HG02798 (cell line): ENCODE data around the gene RHOB.
"Not testable (repeated sequence)": the region's sequence is repeated elsewhere in the genome, so short reads cannot be mapped to it uniquely, and the experiment has no call there.

Source experiments
- ATAC-seq: cut with Tn5 transposase; IDR thresholded peaks from one replicate; pipeline ENCODE4 v1.9.1; 2021; ENCODE audit warnings: mild to moderate bottlenecking; ENCODE audit not compliant: unreplicated experiment, poor library complexity

The RHOB gene

DNA sequence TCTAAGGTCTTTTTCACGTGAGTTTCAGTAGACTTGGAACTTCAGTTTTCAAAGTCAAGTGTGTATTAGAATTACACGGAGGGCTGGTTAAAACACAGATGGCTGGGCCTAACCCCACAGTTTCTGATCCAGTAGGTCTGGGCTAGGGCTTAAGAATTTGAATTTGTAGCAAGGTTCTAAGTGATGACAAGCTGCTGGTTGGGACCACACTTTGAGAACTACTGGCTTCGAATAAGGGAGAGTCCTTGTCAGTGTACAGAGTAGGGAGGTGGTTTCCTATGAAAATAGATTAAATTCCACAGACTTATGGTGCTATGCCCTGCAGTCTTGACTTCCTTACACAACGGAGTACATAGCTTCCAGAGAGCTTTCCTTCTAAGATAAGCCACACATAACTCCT, 4.5 kb downstream of the RHOB start:
- ATAC-seq = no peak

GRCh38 chr2:20451761-20452499, 5.1 kb downstream of the RHOB start:
- no peak for ATAC-seq

DNA sequence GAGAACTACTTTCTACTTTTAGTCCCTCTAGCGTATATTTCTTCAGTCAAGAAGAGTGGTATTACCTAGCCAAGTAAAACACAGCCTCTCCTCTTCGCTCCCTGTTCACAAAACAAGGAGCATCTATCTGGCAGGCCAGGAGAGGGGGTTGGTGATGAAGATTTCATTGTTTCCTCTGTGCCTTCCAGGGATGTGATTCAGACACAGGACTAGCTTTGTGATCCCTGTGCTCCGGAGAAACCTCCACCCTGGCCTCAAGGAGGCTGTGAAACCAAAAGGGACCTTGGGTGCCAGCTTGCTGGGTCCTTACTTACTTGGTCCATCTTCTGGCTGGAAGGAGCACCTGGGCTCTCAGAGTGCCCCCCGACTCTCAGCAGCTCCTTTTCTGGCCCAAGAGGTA, 5.7 kb downstream of the RHOB start:
- ATAC-seq = no peak

GRCh38 chr2:20453087-20453486, 6.2 kb downstream of the RHOB start:
- ATAC-seq = no peak

DNA sequence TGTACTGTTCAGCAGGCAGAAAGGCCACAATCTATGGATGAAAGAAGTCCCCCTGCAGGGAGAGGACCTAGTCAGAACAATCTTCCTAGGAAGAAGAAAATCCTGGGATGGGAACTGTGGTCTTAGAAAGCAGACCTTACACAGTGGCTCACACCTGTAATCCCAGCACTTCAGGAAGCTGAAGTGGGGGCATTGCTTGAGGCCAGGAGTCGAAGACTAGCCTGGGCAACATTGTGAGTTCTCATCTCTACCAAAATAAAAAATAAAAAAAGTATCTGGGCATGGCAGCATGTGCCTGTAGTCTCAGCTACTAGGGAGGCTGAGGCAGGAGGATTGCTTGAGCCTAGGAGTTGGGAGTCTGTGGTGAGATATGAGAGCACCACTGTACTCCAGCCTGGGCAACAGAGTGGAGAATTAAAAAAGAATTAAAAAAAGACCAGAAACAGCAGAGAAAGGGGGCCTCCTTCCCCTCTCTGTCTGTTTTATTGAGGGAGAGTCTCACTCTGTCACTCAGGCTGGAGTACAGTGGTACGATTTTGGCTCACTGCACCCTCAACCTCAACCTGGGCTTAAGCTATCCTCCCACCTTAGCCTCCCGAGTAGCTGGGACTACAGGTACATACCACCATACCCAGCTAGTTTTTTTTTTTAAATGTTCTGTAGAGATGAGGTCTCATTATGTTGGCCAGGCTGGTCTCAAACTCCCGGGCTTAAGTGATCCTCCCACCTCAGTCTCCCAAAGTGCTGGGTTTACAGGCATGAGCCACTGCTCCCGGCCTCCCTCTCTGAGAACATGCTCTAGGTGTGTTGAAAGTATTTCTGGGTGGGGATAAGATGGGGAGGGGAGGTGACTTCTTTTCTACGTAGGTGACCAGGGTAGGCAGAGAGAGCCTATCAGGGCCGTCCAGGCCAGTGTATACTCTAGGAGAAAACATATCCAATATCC, 7.4 kb downstream of the RHOB start:
- no peak for ATAC-seq

DNA sequence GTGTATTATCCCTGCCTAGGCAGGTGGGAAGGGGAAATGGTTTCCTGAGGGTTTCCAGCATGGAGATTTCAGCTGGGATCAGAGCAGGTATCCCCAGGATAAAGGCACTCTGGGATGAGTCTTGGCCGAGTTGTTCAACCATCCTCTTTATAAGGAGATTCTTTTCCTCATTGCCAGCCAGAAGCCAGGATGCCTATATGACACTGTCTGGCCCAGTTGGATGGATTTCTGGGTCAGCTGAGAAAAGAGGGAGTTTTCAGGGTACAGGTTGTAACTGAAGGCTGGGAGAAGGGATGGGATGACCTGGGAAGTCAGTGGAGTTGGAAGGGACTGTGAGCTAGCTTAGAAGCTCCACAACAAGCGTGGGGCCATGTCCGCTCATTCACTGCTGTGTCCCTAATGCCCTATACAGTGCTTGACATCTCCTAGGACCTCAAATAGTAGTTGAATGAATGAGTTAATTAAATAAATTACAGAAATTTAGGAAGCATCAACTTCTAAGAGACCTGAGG, 8.3 kb downstream of the RHOB start:
- no peak for ATAC-seq

DNA sequence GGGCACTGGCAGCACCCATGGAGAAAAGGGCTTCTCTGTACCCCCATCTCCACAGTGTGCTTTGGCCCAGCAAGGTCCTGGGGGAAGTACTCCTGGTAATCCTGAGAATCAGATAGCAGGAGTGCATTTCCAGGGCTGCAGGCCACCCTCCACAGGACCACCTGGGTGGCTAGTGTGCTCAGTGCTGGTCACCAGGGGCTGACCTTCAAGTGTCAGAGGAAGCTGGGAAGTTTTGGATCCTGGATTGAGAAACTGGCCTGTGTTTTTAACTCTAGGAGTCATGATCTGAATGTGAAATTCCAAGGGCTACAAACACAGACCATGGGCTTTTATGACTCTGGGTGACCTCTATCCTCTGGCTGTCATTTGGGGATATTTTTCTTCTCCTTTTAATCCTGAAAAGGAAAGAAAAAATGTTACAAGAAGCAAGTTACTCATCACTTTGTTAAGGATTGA, 9.3 kb downstream of the RHOB start:
- ATAC-seq = no peak

DNA sequence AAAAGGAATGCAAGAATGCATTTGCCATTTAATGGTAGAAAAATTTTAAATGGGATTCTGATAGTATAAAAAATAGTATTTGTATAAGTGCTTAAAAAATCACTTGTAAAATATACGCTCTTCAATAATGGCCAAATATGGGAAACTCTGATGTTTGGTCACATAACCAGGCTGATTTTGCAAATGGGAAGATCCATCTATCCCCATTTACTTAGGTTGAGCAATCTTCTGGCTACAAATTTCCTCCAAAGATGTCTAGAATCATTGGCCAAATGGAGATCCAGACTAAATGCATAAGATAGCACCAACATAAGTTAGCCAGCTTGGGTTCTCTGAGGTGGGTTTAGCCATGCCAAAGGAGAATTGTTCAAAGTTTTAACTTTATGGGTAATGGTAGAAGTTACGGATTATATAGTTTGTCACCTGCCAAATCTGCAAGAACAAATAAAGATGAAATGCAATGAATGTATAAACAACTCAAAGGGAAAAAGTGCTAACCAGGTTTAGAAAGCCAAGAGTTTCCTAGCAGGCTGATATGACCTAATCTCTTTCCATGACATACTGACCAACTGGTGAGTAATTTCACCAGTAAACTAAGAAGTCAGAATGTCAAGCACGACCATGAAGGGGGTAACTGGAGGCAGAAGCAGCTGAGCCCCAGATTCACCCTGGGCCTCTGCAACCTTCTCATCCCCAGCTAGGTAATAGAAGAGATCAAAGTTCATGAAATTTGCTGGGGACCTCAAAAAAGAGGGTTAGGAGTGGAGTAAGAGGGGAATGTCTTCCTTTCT, 10.0 kb downstream of the RHOB start:
- ATAC-seq = no peak

GRCh38 chr2:20457661-20458630, 11.1 kb downstream of the RHOB start:
- no peak for ATAC-seq

GRCh38 chr2:20458737-20459484, 12.0 kb downstream of the RHOB start:
- ATAC-seq = not testable (repeated sequence)

DNA sequence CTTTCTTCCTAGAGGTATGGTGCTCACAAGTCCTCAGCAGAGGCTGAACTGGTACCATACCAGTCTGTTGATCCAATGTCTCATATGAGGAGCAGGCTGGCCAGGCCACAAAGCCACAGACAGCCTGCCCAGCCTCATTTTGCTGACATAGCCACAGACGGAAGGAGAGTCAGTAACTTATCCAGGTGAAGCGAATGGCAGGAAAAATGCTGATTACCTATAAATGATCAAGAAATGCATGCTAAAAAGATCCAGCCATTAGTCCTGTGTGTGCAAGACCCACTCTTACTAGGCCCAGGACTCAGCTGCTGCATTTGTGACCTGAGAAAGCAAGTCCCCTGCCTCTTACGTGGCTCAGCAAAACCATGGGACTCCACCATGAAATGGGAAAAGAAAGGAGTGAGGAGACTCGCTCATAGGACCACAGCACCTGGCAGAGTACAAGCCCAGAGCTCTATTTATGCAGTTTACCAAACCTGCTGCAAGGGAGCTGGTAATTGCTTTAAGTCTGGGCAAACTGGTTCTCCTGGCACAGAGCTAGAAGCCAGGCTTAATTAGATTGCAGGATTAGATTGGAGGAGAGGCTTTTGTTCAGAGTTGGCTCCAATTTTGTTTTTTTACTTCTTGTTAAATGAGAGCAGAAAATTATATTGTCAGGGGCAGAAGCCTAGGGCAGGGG, 19.0 kb downstream of the RHOB start:
- ATAC-seq = no peak

DNA sequence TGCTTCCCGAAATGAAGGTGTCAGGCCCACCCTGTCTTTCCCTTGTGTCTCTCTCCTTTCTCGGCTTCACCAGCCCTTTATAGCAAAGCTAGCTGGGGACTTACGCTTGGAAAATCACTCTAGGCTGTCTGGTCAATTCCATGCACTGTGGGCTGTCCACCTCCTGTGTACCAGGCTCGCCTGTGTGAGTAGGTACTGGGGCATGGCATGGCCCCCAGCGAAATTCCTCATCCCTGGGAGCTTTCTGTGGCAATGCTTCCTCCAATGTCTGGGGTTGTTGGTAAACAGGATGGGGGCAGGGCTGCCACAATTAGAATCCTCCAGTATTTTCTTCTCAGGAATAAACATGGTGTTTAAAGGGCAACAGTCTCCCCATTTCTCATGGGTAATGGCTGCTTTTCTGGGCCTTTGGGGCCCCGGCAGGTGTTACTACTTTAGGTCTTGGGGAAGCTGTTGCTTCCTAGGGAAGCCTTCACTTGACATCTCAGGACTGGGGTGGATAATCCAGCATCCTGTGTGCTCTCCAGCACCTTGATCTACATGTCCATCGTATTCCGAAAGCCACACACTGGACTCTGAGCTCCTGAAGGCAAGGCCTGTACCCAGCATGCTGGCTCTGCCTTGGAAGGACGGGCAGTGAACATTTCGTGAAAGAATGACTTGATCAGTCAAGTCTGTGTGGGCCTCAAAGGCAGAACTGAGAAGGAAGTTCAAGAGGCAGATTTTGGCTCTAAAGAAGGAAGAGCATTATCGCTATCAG, 21.1 kb downstream of the RHOB start:
- no peak for ATAC-seq

- no peak for ATAC-seq
Observed at GRCh38 chr2:20468549-20469500, 22.0 kb downstream of the RHOB start.

GRCh38 chr2:20469595-20469994, 22.7 kb downstream of the RHOB start:
- ATAC-seq = no peak

DNA sequence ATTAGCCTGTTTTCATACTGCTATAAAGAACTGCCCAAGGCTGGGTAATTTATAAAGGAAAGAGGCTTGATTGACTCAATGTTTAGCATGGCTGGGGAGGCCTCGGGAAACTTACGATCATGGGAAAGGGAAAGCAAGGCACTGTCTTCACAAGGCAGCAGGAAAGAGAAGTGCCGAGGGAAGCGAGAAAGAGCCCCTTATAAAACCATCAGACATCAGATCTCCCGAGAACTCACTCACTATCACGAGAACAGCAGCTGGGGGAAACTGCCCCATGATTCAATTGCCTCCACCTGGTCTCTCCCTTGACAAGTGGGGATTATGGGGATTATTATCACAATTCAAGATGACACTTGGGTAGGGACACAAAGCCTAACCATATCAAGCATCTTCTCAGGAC, 23.3 kb downstream of the RHOB start:
- ATAC-seq = no peak

DNA sequence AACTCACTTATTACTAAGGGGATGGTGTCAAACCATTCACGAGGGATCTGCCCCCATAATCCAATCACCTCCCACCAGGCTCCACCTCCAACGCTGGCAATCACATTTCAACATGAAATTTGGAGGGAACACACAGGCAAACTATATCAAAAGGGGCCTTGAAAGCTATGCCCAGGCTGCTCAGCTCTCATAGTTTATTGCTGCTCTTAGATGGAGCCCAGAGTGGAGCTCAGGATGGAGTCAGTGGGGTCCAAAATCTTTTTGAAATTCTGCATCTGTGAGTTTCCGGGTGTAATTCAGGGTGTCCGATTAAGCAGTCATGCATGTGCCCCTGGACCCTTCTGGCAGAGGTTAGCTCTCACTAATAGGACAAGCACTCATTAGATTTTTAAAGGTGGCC, 24.3 kb downstream of the RHOB start:
- no peak for ATAC-seq
